Activated CD4-positive, alpha-beta T cell treated with anti-CD3 and anti-CD28 coated beads, Interleukin-2, amount 50 U/mL, for 48 hours (primary cell): ENCODE data around the gene BPIFB6.
"Not testable (repeated sequence)": the region's sequence is repeated elsewhere in the genome, so short reads cannot be mapped to it uniquely, and the experiment has no call there.

Source experiments
- DNase-seq, 2 experiments: peaks; one replicate each; pipeline ENCODE4 v3.0.0-alpha.2; 2020

The BPIFB6 gene

GRCh38 chr20:33030569-33030968 lies 879 bp upstream of the BPIFB6 start:
- DNase-seq: no peak

- DNase-seq: no peak
These were observed 1.1 kb downstream of the BPIFB6 start for GRCh38 chr20:33032555-33032954.

GRCh38 chr20:33033381-33033780 lies 1.9 kb downstream of the BPIFB6 start:
- no peak for DNase-seq

GRCh38 chr20:33034115-33034514 lies 2.7 kb downstream of the BPIFB6 start:
- DNase-seq: no peak

DNA sequence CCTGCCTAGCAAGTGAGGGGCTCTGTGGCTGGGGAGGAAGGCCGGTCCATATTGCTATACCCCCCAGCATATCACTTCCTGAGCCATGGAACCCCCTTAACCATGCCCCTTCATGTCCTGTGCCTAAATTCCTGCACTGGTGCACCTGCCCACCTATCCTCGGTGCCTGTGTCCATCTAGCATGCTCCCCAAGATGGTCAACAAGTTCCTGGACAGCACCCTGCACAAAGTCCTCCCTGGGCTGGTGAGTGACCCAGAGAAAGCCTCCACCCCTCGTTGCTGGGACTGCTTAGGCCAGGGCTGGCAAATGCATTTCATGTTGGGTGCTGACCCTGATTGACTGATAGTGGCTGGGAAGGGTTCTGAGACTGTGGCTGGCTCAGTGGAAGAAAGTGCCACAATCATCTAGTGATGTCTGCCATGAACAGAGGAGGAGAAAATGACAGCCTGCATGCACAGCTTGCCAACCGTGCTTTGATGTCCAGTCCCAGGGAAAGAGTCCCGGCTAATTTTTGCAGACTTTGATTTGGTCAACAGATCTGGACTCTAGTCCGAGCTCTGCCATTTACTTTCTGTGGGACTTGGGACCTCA lies 3.5 kb downstream of the BPIFB6 start:
- no peak for DNase-seq

- no peak for DNase-seq
These were observed 6.0 kb downstream of the BPIFB6 start for GRCh38 chr20:33037456-33037855.

GRCh38 chr20:33038243-33038642 lies 6.8 kb downstream of the BPIFB6 start:
- no peak for DNase-seq

DNA sequence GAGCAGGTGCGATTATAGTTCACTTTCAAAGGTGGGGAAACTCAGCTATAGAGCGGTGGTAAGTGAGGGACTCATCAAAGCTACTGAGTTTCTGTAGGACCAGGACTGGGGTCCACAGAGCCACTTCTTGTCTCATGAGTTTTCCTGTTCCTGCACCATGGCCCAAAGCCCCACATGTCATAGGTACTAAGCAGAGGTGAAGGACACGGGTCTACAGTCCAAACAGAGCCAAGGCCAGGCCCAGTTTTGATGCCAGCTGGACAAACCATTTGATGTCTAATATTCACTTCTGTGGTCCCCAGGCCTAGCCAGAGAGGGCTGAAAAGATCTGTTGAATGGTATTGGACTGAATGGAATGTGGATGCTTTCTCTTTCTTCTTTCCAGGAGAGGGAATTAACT lies 11.0 kb downstream of the BPIFB6 start:
- no peak for DNase-seq

DNA sequence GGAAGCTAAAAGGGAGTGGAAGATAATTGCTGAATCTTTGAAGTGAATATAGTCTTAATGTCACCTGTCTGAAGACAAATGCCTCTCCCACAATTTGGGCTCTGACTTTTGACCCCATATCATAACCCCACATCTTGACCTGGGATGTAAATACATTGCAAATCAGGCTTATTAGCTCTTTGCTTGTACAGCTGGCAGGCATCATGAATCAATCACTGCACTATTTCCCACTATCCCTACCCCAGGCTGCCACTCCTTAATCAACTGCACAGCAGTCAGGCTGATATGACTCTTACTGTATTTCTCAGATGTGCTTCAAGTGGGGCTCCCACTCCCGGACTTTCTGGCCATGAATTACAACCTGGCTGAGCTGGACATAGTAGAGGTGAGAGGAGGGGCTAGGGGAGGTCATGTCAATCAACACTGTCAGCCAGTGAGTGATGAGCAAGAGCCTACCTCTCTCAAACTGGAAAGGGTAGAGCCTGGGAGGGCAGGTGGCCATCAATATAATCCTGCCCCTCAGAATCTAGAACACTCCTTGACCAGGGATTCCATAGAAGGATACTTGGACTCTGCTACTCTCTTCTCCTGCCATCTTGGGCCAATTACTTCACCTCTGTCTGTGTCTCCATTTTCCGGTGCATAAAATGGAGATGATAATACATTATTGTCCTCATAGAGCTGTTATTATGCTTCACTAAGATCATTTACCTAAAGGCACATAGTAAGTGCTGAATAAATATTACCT lies 11.7 kb downstream of the BPIFB6 start:
- DNase-seq: no peak

GRCh38 chr20:33043731-33044181 lies 12.3 kb downstream of the BPIFB6 start:
- DNase-seq: no peak

DNA sequence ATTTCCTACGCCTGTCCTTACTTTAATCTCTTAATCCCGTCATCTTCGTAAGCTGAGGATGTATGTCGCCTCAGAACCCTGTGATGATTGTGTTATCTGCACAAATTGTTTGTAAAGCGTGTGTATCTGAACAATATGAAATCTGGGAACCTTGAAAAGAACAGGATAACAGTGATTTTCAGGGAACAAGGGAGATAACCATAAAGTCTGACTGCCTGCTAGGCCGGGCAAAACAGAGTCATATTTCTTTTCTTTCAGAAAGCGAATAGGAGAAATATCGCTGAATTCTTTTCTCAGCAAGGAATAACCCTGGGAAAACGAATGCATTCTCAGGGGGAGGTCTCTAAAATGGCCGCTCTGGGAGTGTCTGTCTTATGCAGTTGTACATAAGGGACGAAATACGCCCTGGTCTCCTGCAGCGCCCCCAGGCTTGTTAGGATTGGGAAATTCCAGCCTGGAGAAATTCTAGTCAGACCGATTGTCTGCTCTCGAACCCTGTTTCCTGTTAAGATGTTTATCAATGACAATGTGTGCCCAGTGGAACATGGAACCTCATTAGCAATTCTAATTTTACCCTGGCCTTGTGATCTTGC lies 13.8 kb downstream of the BPIFB6 start:
- DNase-seq: not testable (repeated sequence)

- DNase-seq: no peak
These were observed 15.0 kb downstream of the BPIFB6 start for GRCh38 chr20:33046412-33046811.

DNA sequence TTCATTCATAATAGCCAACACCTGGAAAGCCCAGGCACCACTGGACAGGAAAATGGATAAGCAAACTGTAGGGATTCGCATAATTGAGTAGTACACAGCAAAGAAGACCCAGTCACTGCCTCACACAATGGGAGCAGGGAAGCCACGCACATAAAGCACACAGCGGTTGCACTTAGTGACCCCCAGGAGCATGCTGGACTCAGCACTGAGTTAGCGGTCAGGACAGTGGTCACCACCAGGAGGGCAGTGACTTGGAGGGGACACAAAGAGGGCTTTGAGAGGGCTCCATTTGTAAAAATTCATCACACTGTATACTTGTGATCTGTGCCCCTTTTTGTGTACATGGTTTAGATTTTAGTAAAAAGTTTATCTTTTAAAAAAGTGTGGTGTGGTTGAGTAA lies 19.9 kb downstream of the BPIFB6 start:
- no peak for DNase-seq

- no peak for DNase-seq
These were observed 22.1 kb downstream of the BPIFB6 start, which contains the start of gene BPIFB3 for GRCh38 chr20:33053291-33054106. BPIFB3 (plus strand) TSS chr20:33053903; CDS start chr20:33055436, 1,533 bp downstream.

DNA sequence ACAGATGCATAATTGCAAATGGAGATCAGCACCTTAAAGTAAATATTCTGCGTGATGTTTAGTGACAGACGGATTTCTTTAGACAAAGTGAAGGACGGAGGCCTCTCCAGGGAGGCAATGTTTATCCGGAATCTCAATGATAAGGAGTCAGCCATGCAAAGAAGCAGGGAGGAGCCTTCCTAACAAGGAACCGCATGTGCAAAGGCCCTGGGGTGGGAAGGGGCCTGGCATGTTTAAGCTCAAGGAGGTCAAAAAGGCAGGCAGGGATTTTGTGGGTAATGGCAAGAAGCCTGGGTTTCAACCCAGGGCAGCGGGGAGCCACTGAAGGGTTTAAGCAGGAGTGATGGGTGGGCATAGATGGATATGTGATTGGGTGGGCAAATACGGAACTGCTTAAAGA lies 22.9 kb downstream of the BPIFB6 start:
- DNase-seq: no peak

DNA sequence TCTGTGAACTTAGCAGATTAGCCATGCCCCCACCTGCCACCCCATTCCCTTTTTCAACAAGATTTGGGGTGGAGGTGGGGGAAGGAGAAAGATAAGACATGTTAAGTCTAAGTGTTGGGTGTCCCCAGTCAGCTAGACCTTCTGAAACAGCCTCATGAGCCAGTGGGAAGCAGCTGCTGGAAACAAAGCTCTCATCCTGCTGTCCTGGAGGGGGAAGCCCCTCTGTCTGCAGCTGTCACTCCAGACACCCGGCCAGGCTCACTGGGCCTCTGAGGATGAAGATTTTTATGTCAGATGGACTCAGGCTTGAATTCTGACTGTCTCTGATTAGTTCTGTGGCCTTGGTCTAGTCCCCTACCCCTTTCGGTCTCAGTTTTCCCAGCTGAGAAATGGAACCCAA lies 23.3 kb downstream of the BPIFB6 start:
- no peak for DNase-seq

DNA sequence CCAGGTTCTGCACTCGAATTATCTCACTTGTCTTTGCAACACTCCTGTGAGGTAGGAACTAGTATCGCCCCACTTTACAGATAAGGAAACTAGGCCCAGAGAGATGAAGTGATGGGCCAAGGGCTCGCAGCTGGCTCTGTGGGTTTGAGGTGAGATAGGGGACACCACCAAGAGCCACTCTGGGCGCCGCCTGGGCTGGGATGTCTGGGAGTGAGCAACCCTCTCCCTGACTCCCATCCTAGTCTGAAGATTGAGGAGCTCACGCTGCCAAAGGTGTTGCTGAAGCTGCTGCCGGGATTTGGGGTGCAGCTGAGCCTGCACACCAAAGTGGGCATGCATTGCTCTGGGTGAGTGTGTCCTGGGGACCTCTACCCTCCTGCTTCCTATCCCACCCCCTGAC lies 27.7 kb downstream of the BPIFB6 start:
- DNase-seq: no peak

DNA sequence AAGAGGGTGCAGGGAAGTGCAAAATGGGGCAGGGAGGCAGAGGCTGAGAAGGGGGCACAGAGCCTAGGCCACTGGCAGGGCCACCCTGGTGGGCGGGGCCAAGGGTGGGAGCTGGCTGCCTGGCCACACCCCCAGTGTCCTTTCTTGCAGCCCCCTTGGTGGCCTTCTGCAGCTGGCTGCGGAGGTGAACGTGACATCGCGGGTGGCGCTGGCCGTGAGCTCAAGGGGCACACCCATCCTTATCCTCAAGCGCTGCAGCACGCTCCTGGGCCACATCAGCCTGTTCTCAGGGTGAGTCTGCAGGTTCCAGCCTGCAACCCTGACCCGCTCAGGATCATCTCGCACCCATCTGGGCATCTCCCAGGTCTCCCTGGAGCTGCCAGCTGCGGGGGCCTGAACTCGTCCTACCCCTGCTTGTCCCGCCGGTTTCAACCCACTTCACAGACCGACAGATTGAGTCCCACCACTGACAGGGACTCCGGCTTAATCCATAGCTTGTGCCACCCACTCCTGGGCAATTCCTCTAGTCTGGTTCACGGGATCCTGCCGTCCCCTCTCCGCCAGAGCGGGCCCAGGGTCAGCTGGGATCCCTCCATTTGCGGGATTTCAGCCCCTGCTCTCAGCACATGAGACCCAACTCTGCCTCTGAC lies 28.4 kb downstream of the BPIFB6 start:
- no peak for DNase-seq

DNA sequence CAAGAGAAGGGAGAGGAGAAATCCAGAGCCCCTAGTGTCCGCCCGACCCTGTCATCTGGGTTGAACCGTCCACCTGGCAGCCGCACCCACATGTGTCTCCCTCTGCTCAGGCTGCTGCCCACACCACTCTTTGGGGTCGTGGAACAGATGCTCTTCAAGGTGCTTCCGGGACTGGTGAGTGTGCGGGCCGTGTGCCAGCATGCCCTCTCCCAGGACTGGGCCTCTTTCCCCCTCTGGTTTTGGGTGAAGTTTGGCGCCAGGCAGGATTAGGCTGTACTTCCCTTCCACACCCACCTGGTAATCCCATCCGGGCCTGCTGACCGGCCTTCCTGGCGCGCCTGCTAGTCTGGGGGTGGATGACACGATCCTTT lies 30.2 kb downstream of the BPIFB6 start:
- DNase-seq: no peak

GRCh38 chr20:33062105-33062824 lies 30.8 kb downstream of the BPIFB6 start:
- DNase-seq: no peak

- DNase-seq: no peak
These were observed 31.3 kb downstream of the BPIFB6 start for GRCh38 chr20:33062825-33063149.

- no peak for DNase-seq
These were observed 31.8 kb downstream of the BPIFB6 start for GRCh38 chr20:33063271-33063670.
